ENCODE data around the gene PIK3R1.

DNA sequence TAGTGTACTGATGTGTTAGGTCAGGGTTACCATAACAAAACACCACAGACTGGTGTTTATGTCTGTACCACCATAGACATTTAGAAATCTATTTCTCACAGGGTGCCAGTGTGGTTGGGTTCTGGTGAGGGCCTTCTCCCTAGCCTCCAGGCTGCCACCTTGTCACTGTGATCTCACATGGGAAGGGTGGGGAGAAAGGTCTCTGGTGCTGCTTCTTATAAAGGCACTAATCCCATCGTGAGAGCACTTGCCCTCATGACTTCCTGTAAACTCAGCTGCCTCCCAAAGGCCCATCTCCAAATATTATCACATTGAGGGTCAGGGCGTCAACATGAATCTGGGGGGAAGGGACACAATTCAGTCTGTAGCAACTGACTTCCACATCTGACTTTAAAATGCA lies 49.8 kb downstream of the PIK3R1 start:
- TF ChIP-seq POLR2A (IDR thresholded peaks at IDR 0.05; ENCODE audit: low read depth, low read length) (no peak), POLR2AphosphoS5 (IDR thresholded peaks at IDR 0.05; ENCODE audit: low read depth, low read length) (no peak), TAF1 (IDR thresholded peaks at IDR 0.05; ENCODE audit: borderline replicate concordance, low read depth, low read length) (no peak)

Data from GM12892 (cell line).